DOHH2 (cell line): ENCODE results near the gene SLCO6A1.
"Not testable (repeated sequence)": the region's sequence is repeated elsewhere in the genome, so short reads cannot be mapped to it uniquely, and the experiment has no call there.

ENCODE experiments used
- H3F3A ChIP-seq: fragments of 200-600 bp; sonication (generic), shearing (Covaris generic); 2 replicates; pipeline ENCODE4 v1.6.0; 2016; ENCODE audit warnings: antibody characterized with exemption, mild to moderate bottlenecking; ENCODE audit not compliant: control insufficient read depth, insufficient read depth
- H3K27ac ChIP-seq: fragments of 200-600 bp; sonication (generic); 2 replicates; pipeline ENCODE4 v1.5.1; 2014; ENCODE audit warnings: low read depth, mild to moderate bottlenecking, low read length, moderate library complexity
- H3K27me3 ChIP-seq: fragments of 200-600 bp; sonication (generic); 2 replicates; pipeline ENCODE4 v1.6.1; 2014; ENCODE audit warnings: mild to moderate bottlenecking, low read length, mixed read lengths; ENCODE audit not compliant: control insufficient read depth
- H3K36me3 ChIP-seq: fragments of 200-600 bp; sonication (generic); 2 replicates; pipeline ENCODE4 v1.6.1; 2014; ENCODE audit warnings: mild to moderate bottlenecking, low read length, moderate library complexity, mixed read lengths; ENCODE audit not compliant: control insufficient read depth
- H3K4me1 ChIP-seq: fragments of 200-600 bp; sonication (generic); 2 replicates; pipeline ENCODE4 v1.6.1; 2014; ENCODE audit warnings: mild to moderate bottlenecking, low read length, mixed read lengths; ENCODE audit not compliant: control insufficient read depth
- H3K4me2 ChIP-seq: fragments of 200-600 bp; sonication (generic); 2 replicates; pipeline ENCODE4 v1.6.0; 2014; ENCODE audit warnings: mild to moderate bottlenecking, low read length, moderate library complexity
- H3K4me3 ChIP-seq: fragments of 200-600 bp; sonication (generic); 2 replicates; pipeline ENCODE4 v1.5.1; 2014; ENCODE audit warnings: mild to moderate bottlenecking, low read length, mixed read lengths
- H3K79me2 ChIP-seq: fragments of 200-600 bp; sonication (generic); 2 replicates; pipeline ENCODE4 v1.6.1; 2014; ENCODE audit warnings: mild to moderate bottlenecking, low read length, mixed read lengths; ENCODE audit not compliant: control insufficient read depth
- H3K9me2 ChIP-seq: fragments of 200-600 bp; sonication (generic); replicated peaks from 2 replicates; pipeline ENCODE4 v1.6.1; 2014; ENCODE audit warnings: mild to moderate bottlenecking, low read length, mixed read lengths; ENCODE audit not compliant: control insufficient read depth
- H3K9me3 ChIP-seq: fragments of 200-600 bp; sonication (generic); 2 replicates; pipeline ENCODE4 v1.6.1; 2014; ENCODE audit warnings: antibody characterized with exemption, low read length, mixed read lengths; ENCODE audit not compliant: control insufficient read depth, insufficient read depth
- H4K20me1 ChIP-seq: fragments of 200-600 bp; sonication (generic); 2 replicates; pipeline ENCODE4 v1.6.0; 2014; ENCODE audit warnings: low read depth, mild to moderate bottlenecking, antibody characterized with exemption, low read length, moderate library complexity; ENCODE audit not compliant: control insufficient read depth, insufficient read depth
- CTCF ChIP-seq: fragments of 200-600 bp; sonication (generic); IDR thresholded peaks from one replicate; pipeline ENCODE4 v1.5.1; 2014; ENCODE audit warnings: antibody characterized with exemption, mild to moderate bottlenecking, low read depth, low read length; ENCODE audit not compliant: poor library complexity, severe bottlenecking
- EZH2phosphoT487 ChIP-seq: fragments of 200-600 bp; sonication (generic); IDR thresholded peaks from 2 replicates; pipeline ENCODE4 v1.6.1; 2017; ENCODE audit warnings: borderline replicate concordance, mild to moderate bottlenecking, antibody characterized with exemption, low read length, moderate library complexity, mixed read lengths

Gene SLCO6A1

GRCh38 chr5:102527547-102527946 is 28.7 kb upstream of the SLCO6A1 start:
- Histone ChIP-seq H3K9me3 (no peaks in the 10 kb centered on the region), H3K4me3 (no peak overlapping the region)

DNA sequence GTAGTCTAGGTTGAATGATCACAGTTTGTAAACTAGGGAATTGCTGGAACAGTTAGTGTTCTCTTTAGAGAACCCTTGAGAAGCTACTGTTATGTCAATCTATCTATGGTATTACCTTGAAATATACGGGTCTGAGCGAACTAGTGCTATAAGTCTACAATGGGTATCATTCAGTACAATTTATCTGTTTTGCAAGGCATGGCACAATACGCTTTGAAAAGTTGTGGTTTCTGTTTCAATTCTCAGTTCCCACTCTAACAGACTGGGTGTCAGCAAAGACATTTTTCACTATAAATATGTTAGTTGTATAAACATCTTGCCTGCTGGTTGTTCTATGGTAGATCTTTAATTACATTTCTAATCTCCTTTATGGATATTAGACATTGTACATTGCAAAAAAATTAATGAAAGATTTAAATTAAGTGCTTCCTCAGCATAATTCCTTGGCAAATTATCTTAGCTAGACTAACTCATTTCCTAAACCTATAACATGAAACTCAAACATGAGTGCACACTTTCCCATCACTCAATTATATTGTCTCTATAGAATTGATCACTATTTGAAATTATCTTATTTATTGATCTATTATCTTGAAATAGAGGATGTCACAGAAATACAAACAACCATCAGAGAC is 24.9 kb upstream of the SLCO6A1 start:
- no peak for TF ChIP-seq CTCF
- no peak for TF ChIP-seq EZH2phosphoT487
- Histone ChIP-seq H3K79me2 (no peaks in the 10 kb centered on the region), H4K20me1 (no peaks in the 10 kb centered on the region), H3K9me3 (no peaks in the 10 kb centered on the region), H3K9me2 (no peaks in the 10 kb centered on the region), H3K4me2 (no peak overlapping the region), H3K27ac (no peak overlapping the region), H3F3A (no peaks in the 10 kb centered on the region), H3K27me3 (no peaks in the 10 kb centered on the region), H3K4me1 (no peaks in the 10 kb centered on the region), H3K4me3 (no peak overlapping the region), H3K36me3 (no peaks in the 10 kb centered on the region)

More at GRCh38 chr5:102527547-102527946, 28.7 kb upstream of the SLCO6A1 start:
- Histone ChIP-seq H3K27ac (no peak overlapping the region), H3K4me1 (no peaks in the 10 kb centered on the region), H3K36me3 (no peaks in the 10 kb centered on the region), H3K9me2 (no peaks in the 10 kb centered on the region), H3K27me3 (no peaks in the 10 kb centered on the region), H3F3A (no peaks in the 10 kb centered on the region), H4K20me1 (no peaks in the 10 kb centered on the region), H3K4me2 (no peak overlapping the region), H3K79me2 (no peaks in the 10 kb centered on the region)
- TF ChIP-seq EZH2phosphoT487 (no peak), CTCF (no peak)

DNA sequence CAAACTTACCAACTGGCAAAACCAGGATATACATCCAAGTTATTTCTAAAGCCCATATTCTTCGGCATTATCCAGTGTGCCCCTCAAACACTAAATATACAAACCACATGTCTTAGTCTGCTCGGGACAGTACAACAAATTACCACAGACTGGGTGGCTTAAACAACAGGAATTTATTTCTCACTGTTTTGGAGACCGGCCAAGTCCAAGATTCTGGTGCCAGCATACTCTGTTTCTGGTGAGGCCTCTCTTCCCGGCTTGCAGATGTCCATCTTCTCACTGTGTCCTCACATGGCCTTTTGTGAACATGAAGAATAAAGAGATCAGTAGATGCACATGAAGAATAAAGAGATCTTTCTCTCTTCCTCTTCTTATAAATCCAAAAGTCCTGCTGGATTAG is 12.9 kb upstream of the SLCO6A1 start:
- no peaks in the 10 kb centered on the region for H3K4me1 ChIP-seq
- H3K36me3 ChIP-seq = no peaks in the 10 kb centered on the region
- no peak overlapping the region for H3K27ac ChIP-seq
- no peaks in the 10 kb centered on the region for H3K9me2 ChIP-seq
- no peak overlapping the region for H3K4me2 ChIP-seq
- no peak overlapping the region for H3K4me3 ChIP-seq
- H3K79me2 ChIP-seq = no peaks in the 10 kb centered on the region
- H3K27me3 ChIP-seq = no peaks in the 10 kb centered on the region
- H3F3A ChIP-seq = no peaks in the 10 kb centered on the region
- H4K20me1 ChIP-seq = no peaks in the 10 kb centered on the region
- no peaks in the 10 kb centered on the region for H3K9me3 ChIP-seq
- TF ChIP-seq CTCF = no peak
- no peak for TF ChIP-seq EZH2phosphoT487

DNA sequence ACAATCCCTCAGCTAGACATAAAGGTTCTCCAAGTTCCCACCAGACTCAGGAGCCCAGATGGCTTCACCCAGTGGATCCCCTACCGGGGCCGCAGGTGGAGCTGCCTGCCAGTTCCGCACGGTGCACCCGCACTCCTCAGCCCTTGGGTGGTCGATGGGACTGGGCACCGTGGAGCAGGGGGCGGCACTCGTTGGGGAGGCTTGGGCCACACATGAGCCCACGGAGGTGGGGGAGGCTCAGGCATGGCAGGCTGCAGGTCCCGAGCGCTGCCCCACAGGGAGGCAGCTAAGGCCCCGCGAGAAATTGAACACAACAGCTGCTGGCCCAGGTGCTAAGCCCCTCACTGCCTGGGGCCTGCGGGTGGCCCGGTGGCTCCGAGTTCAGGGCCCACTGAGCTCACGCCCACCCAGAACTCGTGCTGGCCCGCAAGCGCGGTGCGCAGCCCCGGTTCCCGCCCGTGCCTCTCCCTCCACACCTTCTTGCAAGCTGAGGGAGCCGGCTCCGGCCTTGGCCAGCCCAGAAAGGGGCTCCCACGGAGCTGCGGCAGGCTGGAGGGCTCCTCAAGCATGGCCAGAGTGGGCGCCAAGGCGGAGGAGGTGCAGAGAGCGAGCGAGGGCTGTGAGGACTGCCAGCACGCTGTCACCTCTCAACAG is 7.4 kb downstream of the SLCO6A1 start:
- H3K36me3 ChIP-seq, H3K4me2 ChIP-seq, H3K27ac ChIP-seq, H3K9me3 ChIP-seq, H3K9me2 ChIP-seq, H3K79me2 ChIP-seq, H3K27me3 ChIP-seq, H4K20me1 ChIP-seq, H3F3A ChIP-seq, H3K4me1 ChIP-seq, H3K4me3 ChIP-seq: not testable (repeated sequence)
